Measurements from ENCODE around the gene TESPA1. TPM values are rescaled to one million over a fixed set of nuclear protein-coding genes. Genes with fewer than 3 reads are reported as not detected.

Gene TESPA1
- total and polyA plus RNA-seq, 2 experiments from 2014 or later = 0.34 TPM; not detected in 1

GRCh38 chr12:54956818-54957641 is 27.5 kb downstream of the TESPA1 start (continued):
- TF ChIP-seq ETS1 (IDR thresholded peaks at IDR 0.05) = no peak
- no peak for TF ChIP-seq ZNF331 (CRISPR knock-in tag; IDR thresholded peaks at IDR 0.05; ENCODE audit: low read depth)
- TF ChIP-seq STAT1 (IDR thresholded peaks at IDR 0.05; ENCODE audit: unreplicated experiment) = no peak
- TF ChIP-seq EZH2 (IDR thresholded peaks at IDR 0.05; ENCODE audit: low read depth, unreplicated experiment) = no peak
- TF ChIP-seq NANOG (IDR thresholded peaks at IDR 0.05; ENCODE audit: borderline replicate concordance) = no peak
- no peak for TF ChIP-seq JUNB (IDR thresholded peaks at IDR 0.05; ENCODE audit: unreplicated experiment)
- TF ChIP-seq CTCF (conservative IDR thresholded peaks at IDR 0.05; ENCODE audit: low read depth in 2 of 2) = no peak
- no peak for TF ChIP-seq ZNF114 (CRISPR knock-in tag; IDR thresholded peaks at IDR 0.05)

GRCh38 chr12:54956322-54956721 is 28.2 kb downstream of the TESPA1 start:
- DNase-seq (ENCODE audit: low spot score) (no peak), ATAC-seq (no peak)
- peaks cover 16% of the 10 kb centered on the region; the same call in 2 of the 3 replicates for H3K4me1 Mint-ChIP-seq
- H3K36me3 Mint-ChIP-seq (ENCODE audit: low read depth) = no peaks in the 10 kb centered on the region
- Histone ChIP-seq H3K27ac (ENCODE audit: low read depth) (no peak overlapping the region), H3K4me3 (no peak overlapping the region), H3K79me2 (replicated peaks; ENCODE audit: insufficient read depth) (no peaks in the 10 kb centered on the region), H4K20me1 (replicated peaks; ENCODE audit: insufficient read depth) (no peaks in the 10 kb centered on the region), H3F3A (replicated peaks; ENCODE audit: low read depth) (no peaks in the 10 kb centered on the region), H3K36me3 (ENCODE audit: insufficient read depth) (no peaks in the 10 kb centered on the region; the same call in 1 of the 2 replicates), H3K4me1 (ENCODE audit: insufficient read depth) (no peaks in the 10 kb centered on the region; the same call in 1 of the 2 replicates), H3K4me2 (no peak overlapping the region), H2AFZ (no peak overlapping the region), H3K27me3 (ENCODE audit: insufficient read depth) (no peaks in the 10 kb centered on the region), H3K9me2 (ENCODE audit: insufficient read depth) (no peaks in the 10 kb centered on the region)
- H3K27me3 Mint-ChIP-seq (ENCODE audit: insufficient read depth, low read depth, poor library complexity) = peaks cover 1% of the 10 kb centered on the region
- no peak overlapping the region for H3K4me3 Mint-ChIP-seq
- H3K9me3 Mint-ChIP-seq = no peaks in the 10 kb centered on the region
- H3K27ac Mint-ChIP-seq = no peak overlapping the region
- no peak for TF ChIP-seq STAT1 (IDR thresholded peaks at IDR 0.05; ENCODE audit: unreplicated experiment)
- no peak for TF ChIP-seq ZNF462 (CRISPR knock-in tag; IDR thresholded peaks at IDR 0.05)
- no peak for TF ChIP-seq ZNF331 (CRISPR knock-in tag; IDR thresholded peaks at IDR 0.05; ENCODE audit: low read depth)
- no peak for TF ChIP-seq REST (IDR thresholded peaks at IDR 0.05; ENCODE audit: unreplicated experiment)

Measured in GM23338 (cell line).